GOT3 (cell line): Measurements from ENCODE around the gene SEMA7A.
"Not testable (repeated sequence)": the region's sequence is repeated elsewhere in the genome, so short reads cannot be mapped to it uniquely, and the experiment has no call there.

ENCODE experiments used
- DNase-seq: peaks from one replicate; lab custom pipeline; 2025; ENCODE audit warnings: mixed read lengths; lab: John Stamatoyannopoulos, UW

Gene SEMA7A

DNA sequence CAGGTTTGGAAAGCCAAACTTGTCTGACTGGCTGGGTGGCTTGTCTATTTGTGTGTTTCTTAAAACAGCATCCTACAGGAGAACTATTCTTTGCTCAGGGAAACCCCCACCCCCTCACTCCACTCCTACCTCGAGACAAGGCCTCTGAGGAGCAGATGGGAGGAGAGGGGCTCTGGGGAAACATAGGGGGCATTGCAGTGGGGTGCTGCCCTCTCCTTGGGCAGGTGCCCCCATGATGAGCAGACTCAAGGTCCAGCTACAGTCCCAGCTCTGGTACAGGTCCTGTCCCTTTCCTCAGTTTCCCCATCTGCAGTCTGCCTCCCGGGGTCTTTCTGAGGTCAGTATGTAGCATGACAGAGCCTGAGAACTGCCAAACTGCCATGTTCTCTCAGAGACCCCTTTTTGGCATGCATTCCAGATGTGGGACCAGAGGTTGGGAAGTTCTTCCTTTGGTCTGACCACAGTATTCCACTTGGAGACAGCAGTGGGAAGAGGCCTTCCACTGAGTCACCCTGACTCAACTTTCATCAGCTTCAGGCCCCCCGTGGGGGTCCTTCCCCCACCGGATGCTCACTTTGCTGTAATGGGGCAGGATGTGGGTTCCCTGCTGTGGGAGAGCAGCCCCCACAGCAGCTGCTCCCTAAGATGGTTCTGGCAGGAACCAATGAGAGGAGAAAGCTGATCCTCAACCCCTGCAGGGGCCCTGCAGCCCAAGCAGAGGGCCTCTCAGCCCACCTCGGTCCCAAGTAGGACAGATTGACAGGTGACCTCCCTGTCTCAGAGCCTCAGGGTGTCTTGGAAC lies 34.0 kb downstream of the SEMA7A start:
- DNase-seq = no peak

DNA sequence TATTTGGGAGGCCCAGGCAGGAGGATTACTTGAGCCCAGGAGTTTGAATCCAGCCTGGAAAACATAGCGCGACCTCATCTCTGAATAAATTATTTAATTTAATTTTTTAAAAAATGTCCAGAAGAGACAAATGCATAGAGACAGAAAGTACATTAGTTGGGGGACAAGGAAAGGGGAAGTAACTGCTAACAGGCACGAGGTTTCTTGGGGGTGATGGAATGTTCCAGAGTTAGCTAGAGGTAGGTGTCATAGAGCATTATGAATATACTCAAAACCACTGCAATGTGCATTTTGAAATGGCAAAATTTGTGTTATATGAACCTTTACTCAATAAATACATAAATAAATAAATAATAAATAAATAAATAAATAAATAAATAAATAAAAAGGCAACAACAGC lies 34.7 kb downstream of the SEMA7A start:
- no peak for DNase-seq

DNA sequence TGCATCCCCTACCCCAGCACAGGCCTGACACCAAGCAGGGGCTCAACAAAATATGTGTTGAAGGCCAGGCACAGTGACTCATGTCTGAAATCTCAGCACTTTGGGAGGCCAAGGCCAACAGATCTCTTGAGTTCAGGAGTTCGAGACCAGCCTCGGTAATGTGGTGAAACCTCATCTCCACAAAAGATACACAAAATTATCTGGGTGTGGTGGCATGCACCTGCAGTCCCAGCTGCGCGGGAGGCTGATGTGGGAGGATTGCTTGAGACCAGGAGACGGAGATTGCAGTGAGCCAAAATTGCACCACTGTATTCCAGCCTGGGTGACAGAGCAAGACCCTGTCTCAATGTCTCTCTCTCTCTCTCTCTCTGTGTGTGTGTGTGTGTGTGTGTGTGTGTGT lies 35.6 kb downstream of the SEMA7A start:
- no peak for DNase-seq

DNA sequence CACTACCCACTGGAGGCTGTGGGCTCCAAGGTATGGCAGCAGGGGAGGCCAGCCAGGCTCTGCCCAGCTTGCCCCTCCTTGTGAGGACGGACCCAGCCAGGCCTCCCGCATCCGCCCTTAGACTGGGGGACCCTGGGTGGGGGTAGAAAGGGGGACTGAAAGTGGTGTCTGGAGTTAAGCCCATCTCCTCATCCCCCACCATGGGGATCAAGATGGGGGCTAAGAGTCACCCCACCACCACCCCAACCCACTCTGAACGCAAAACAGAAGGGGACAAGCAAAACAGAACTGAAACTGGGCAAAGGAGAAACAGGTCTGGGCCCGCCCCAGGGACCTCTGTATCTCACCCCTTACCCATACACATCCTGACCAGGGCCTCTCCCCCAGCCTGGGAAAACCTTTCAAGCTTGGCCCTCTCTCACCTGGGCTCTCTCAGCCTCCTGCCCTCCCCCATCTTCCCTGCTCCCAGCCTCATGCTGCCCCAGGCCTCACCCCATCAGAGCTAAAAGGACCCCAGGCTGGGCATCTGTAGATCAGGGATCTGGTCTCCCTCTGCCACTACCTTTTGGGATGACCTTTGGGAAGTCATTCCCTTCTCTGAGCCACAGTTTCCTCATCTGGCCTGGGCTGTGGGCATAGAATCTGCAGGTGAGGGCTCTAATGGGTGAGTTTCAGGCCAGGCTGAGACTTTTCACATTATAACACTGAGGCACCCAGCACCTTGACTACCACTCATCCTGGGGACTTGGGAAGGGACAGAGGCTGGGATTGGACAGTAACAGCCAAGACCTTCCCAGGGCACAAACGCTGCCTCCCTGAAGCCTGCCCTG lies 36.3 kb downstream of the SEMA7A start:
- DNase-seq = no peak

DNA sequence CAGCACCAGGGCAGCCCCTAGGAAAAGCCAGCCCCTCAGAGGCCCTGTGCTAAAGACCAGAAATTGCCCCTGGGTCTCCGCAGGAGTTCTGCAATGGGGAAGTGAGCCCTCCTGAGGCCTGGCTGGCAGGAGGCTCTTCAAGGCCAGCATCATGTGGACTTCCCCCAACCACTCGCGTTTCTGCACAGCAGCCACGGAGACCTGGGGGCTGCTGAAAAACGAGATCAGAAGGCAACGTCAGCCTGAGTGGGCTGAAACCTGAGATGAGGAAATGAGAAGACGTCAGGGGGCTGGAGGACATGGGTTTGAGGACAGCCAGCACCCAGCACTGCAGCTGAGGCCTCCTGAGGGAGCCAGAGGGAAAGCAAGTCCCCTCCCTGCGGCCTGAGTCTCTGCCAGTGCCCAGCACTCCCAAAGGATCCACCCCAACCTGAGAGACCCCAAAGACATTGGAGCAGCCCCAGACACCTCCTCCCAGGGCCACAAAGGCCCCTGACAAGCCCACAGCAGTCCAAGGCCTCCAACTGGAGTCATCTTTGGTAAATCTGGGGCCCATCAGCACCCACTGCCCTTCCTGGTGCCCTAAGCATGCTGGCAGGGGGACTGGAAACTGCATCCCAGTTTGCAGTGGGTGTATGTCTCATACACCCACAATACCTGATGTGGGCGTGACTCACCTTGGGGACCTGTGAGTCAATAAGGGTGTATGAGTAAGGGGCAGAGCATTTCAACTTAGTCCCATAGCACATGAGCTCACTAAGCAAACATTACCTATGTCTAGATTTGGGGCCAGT lies 37.1 kb downstream of the SEMA7A start:
- DNase-seq = no peak

DNA sequence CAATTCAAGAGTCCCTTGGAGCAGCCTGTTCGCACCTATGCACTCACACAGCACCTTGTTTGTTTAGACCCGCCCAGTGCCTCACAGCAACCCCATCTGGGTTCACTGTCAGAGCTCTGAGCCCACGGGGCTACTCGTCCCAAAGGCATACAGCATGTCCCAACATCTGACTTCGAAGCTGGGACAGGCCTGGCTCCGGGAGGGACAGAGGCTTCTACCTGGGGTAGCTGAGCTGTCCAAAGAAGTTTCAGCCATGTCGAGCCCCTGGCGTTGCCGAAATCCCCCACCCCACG lies 37.7 kb downstream of the SEMA7A start:
- no peak for DNase-seq

DNA sequence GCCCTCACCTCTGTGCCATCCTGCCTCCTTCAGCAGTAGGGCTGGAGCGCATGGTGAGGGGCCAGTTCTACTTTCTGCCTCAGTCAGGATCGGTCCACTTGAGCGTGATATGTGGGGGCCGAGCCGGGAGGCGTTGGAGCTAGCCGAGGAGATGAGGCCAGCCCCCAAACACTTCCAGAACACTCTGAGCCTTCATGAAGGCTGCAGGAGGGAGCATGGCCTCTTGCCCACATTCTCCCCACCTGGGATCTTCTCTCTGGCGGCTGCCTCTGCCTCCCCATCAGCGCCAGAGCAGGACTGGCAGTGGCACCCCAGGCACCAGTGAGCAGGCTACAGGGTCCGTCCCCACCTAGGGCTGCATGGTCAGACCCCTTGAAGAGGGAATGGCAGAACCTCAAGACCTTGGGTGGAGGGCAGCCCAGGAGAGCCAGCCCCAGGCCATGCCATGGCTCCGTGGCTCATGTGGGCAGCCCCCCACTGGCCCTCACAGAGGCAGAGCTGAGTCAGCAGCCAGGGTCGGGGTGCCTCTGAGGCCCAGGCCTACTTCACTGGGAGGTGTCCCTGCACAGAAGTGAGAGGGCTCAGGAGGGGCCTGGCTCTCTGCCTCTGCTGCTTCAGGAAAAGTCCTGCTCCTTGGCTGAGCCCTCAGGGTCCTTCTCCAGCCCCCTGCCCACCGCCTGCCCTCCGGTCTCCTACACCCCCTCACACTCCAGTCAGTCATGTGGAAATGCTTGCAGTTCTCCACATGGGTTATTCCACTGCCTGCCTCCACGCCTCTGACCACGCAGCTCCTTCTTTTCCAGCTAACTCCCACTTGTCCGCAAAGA lies 38.2 kb downstream of the SEMA7A start:
- DNase-seq = no peak

DNA sequence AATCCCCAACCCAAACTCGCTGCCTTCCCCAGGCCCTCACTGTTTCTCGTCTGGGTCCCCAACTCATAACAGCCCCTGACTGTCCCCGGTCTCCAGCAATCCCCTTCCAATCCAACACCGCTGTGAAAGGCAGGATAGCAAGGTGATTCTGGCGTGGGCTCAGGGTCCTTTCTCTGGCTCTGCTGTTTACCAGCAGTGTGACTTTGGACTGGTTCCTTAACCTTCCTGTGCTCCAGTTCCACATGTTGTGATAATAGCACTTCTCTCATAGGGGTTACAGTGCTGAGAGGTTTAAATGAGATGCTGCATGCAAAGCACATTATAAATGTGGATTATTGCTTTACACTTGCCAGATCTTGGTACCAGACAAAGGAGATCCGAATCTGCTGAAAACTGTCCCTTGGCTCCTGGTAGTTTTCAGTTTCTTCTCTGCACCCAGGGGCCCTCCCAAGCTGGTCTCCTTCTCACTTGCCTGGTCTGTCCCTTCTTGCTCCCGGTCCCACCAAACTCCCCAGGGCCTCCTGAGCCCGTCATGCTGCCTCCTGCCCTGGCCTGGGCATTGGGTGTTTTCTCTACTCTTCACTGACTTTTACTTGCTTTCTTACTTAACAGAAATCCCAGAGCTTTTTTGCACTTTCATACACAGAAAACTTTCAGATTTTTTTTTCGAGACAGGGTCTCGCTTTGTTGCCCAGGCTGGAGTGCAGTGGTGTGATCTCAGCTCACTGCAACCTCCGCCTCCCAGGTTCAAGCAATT lies 39.5 kb downstream of the SEMA7A start:
- no peak for DNase-seq

DNA sequence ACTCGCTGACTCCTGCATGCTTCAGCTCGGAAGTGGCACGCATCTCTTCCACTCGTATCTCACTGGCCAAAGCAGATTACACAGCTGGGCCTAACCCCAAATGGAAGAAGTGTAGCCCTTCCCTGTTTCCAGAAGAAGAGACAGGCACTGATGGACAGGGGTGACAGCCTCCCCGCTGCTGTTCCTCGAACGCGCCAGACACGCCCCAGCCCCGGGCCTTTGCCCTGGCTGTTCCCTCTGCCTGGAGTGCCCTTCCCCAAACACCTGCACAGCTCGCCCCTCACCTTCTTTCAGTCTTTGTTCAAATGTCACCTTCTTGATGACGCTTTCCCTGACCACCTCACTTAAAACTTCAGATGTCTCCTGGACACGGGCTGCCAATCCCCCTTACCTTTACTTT lies 40.3 kb downstream of the SEMA7A start:
- no peak for DNase-seq

DNA sequence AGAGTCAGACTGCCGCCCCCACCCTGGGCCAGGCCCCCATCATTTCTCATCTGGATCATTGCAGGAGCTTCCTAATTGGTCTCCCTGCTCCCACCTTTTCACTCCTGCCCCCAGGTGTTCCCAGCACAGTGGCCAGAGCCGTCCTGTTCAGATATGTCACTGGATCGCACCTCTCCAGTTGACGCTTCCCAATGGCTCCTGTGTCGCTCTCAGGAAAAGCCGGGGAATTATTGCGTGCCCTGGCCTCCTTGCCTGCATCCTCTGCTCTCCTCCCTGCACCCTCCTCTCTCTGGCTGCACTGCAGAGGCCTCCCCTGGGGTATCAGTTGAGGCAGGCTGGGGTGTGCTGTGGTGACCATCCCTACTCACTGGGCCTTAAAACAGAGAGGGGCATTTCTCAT lies 40.9 kb downstream of the SEMA7A start:
- no peak for DNase-seq

DNA sequence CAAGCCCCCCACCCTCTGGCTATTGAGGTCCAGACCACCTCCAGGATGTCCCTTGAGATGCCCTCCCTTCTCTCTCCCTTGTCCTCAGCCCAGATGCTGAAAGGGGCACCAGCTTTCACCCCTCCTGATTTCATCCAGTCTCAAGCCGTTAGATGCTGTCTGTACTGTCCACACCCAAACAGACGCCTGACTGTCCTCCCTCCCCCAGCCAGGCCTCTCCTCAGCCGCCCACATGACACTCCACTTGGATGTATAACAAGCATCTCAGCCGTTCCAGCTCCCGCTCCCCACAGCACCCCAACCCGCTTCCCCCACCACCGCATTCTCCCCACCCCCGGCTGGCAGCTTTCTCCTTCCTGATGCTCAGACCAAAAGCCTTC lies 41.3 kb downstream of the SEMA7A start:
- no peak for DNase-seq

DNA sequence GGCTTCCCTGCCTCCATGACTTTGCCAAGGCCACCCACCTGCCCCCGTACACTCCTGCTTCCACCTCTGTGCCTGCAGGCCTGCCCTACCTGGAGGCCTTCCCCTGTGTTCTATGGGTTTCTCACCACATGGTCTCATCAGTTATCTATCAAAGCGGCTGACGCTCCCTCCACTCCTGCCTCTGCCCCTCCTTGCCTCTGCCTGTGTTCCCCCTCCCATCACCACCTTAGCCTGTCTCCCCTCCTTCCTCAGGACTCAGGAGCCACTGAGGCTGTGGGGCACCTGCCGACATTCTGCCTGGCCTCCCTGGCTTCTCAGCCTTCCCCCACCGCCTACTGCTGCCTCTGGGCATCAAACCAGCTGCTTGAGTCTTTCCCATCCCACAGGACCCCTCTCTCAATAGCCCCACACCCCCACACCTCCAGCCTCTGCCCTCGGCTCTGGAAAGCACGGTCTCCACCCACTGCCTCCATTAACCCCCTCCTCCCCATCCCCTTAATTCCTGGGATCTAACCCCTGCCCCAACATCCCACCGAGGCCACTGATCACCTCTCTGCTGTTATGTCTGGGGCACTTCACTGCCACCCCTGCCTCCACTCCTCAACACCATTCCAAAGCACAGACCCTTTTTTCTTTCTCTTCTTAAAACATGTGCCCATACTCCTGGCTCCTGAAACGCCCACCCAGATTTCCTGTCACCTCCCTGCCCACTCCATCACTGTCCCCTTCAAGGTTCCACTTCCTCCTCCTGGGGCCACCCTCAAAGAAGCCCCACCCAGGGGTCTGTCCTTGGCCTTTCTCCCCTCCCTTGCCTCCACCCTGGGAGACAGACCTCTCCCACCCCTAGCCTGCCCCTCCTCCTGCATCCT lies 41.9 kb downstream of the SEMA7A start:
- no peak for DNase-seq

DNA sequence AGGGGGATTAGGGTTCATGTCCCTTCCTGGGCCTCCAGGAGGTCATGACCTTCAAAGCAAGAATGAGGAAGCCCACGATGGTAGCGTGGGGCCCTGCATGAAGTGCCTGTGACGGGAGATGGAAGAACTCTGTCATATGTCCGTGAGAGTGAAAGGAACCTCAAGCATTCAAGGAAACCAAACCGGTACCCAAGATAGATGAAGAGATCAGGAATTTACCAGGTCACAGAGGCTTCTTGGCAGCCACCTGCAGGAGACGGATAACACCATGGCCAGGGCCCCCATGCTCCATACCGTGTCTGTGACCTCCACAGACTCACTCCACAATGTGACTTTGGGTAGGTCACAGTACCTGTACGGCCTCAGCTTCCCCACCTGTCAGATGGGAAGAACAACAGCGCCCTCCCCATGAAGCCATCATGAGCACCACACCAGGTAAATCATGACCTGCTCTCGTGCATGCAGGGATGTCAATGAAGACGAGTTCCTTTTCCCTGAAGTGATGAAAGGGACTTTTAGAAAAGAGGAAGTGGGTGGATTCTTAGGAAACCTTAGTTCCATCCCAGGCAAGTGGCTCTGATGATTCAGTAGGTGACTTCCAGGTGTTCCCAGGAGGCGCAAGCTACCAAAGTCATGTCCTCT lies 43.0 kb downstream of the SEMA7A start:
- no peak for DNase-seq

DNA sequence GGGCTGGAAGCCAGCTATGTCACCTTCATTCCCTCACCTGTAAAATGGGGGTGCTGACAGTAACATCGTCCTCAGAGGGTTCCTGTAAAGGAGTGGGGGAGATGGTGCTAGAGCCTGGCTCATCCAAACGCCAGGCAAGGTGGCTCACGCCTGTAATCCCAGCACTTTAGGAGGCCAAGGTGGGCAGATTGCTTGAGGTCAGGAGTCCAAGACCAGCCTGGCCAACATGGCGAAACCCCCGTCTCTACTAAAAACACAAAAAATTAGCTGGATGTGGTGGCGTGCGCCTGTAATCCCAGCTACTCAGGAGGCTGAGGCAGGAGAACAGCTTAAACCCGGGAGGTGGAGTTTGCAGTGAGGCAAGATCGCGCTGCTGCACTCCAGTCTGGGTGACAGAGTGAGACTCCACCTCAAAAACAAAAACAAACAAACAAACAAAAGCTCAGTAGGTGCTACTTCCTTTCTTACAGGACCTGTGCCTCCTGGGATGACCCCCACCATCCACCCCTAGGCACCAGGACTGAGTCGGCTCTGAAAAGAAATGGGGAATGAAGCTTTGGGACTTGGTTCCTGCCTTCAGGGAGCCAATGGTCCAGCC lies 43.6 kb downstream of the SEMA7A start:
- not testable (repeated sequence) for DNase-seq

DNA sequence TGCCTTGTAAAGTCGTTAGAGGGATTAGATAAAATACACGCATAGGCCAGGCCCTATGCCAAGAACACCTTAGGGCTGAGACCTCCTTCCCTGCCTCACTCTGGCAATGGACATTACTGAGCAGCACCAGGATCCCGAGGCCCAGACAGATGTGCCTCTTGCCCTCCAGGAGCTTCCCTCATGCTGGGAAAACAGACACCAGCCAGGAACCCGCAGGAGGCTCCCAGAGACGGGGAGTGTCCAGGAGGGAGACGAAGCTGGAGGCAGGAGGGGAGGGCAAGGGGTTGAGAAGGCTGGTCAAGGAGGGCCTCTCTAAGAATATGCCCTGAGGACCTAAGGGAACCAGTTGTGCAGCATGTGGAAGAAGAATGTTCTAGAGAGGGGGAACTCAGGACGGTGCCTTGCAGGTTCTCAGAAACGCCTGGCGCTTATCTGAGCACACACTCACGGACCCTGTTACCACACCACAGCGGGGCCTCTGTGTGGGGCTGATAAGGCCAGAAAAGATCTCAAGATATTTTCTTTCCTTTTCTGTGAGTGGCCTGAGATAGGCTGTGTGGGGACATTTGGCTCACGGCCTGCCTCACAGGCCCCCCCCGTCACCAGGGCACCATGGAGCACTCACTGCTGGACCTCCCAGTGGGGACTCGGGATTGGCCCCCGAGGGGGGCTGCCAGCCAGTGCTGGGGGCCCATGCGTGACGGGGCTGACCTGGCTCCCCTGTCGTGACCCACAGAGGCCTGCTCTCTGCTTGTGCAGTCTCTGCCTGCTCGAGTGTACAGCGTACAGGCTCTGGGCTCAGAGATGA lies 44.3 kb downstream of the SEMA7A start:
- DNase-seq = no peak

DNA sequence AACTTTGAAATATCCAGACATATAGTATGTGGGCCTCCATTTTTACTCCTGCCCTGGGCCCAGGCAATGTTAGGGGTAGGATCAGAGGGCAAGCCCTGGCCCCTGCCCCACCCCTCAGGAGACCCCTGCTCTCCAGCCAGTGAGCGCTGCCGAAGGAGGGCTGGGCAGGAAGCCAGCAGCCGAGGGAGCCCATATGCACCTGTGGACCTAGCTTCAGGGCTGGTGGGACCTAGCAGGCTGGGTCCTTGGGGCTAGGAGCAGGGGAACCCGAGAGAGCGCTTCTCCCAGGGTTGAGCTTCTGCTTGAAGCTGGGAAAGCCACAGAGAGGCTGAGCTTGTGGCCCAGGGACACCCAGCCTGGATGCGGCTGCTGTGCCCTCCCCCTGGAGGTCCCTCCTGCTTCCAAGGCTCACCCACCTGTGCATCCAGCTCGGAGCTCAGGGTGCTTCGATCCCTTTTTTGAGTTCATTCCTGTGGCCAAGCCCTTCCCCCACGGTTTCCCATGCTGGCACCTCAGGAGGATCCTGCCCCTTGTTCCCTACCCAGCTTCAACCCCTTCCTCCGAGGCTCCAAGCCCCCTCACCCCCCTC lies 45.3 kb downstream of the SEMA7A start:
- DNase-seq = no peak

DNA sequence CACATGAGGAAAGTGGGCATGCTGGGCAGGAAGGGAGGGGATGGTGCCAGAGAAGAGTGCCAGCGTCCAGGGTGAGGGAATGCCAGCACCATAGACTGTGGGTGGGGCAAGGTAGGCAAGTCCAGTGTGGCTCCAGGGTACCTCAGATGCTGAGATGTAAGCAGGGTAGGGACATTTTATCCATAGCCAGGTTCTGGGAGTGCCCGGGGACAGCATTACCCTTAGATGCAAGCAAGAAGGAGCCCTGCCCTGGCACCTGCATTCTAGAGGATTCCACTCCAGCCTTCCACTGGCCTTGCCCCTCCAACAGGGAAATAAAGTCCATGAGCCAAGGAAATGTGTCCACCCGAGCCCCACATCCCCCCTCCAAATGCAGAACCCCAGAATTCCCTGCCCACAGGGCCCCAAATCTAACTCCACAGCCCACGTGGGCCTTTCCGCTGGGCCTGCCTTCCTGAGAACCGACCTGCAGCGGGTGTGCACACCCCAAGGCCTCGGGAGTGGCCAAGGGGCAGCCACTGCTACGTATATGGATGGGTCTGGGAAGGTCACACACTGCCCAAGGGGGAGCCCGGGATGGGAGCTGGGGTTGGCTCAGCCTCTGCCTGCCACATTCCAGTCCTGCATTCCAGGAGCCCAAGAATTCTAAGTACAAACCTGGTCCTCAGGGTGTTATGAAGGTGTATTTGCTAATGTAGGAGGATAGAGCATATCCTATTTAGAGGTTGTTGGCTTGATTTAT lies 46.0 kb downstream of the SEMA7A start:
- no peak for DNase-seq
